Endothelial cell of umbilical vein (primary cell): ENCODE measurements around the gene DLG5. TPM values are rescaled to one million over a fixed set of nuclear protein-coding genes. Genes with fewer than 3 reads are reported as not detected.

ENCODE experiments used
- BruUV-seq: library from RNA; stranded (reverse); fragments of 400-500 nt; replicated peaks from 2 replicates; lab custom pipeline; 2021; lab: Mats Ljungman, UMichigan
- CTCF ChIA-PET: fragments of 300-600, 350-600 bp; sonication (Branson Sonifier 250); formaldehyde crosslinking; loops from one replicate; lab custom pipeline; 2021; ENCODE audit warnings: antibody characterized with exemption, inconsistent platforms; lab: Charles Lee
- POLR2A ChIA-PET: fragments of 300-600, 350-600 bp; sonication (Branson Sonifier 250); formaldehyde crosslinking; loops from one replicate; lab custom pipeline; 2021; ENCODE audit warnings: antibody characterized with exemption, inconsistent platforms; lab: Charles Lee
- DNase-seq: peaks from one replicate; pipeline ENCODE4 v3.0.0-alpha.2; 2011; ENCODE audit warnings: low read depth, low spot score
- FAIRE-seq: peaks from 2 replicates; lab custom pipeline; 2011; peaks lifted over from hg19 to GRCh38; lab: Jason Lieb, UNC
- H2AFZ ChIP-seq: 2 replicates; pipeline ENCODE4 v1.6.0; 2012; ENCODE audit warnings: low read depth, low read length, control low read depth, inconsistent platforms
- H3K27ac ChIP-seq: 2 replicates; pipeline ENCODE4 v1.5.1; 2011; ENCODE audit warnings: low read depth, mild to moderate bottlenecking, control low read depth, low read length, moderate library complexity; ENCODE audit not compliant: insufficient read depth
- H3K27me3 ChIP-seq, 2 experiments: 2 replicates each; pipeline versions ENCODE4 v1.6.0 to v1.6.1; 2011; ENCODE audit warnings: low read length in 2 of 2, mixed read lengths in 1 of 2; ENCODE audit not compliant: control insufficient read depth in 2 of 2, insufficient read depth in 2 of 2
- H3K36me3 ChIP-seq, 2 experiments: 2 replicates in 1 of 2; 3 replicates in 1 of 2; pipeline ENCODE4 v1.5.1; 2011; ENCODE audit warnings: low read length in 2 of 2, mild to moderate bottlenecking in 1 of 2, moderate library complexity in 1 of 2; ENCODE audit not compliant: control insufficient read depth in 2 of 2, insufficient read depth in 2 of 2; ENCODE audit errors: extremely low read depth in 1 of 2
- H3K4me1 ChIP-seq: 3 replicates; pipeline ENCODE4 v1.5.1; 2011; ENCODE audit warnings: mild to moderate bottlenecking, low read length; ENCODE audit not compliant: control insufficient read depth, insufficient read depth; ENCODE audit errors: extremely low read depth
- H3K4me2 ChIP-seq: 2 replicates; pipeline ENCODE4 v1.6.1; 2011; ENCODE audit warnings: low read length, control low read depth, mixed read lengths; ENCODE audit not compliant: insufficient read depth
- H3K4me3 ChIP-seq, 3 experiments: fragments of 200-600 bp in 1 of 3; sonication (generic), shearing (Covaris generic) in 1 of 3; replicated peaks in 1 of 3; 2 replicates each; pipeline ENCODE4 v1.5.1; 2011 to 2016; ENCODE audit warnings: control low read depth in 3 of 3, low read length in 3 of 3, mild to moderate bottlenecking in 2 of 3, inconsistent platforms in 1 of 3, low read depth in 1 of 3, moderate library complexity in 1 of 3; ENCODE audit not compliant: insufficient read depth in 1 of 3
- H3K79me2 ChIP-seq: 2 replicates; pipeline ENCODE4 v1.6.0; 2012; ENCODE audit warnings: low read length, inconsistent platforms; ENCODE audit not compliant: control insufficient read depth, insufficient read depth
- H3K9ac ChIP-seq: replicated peaks from 2 replicates; pipeline ENCODE3; 2011; ENCODE audit warnings: low read length, control low read depth; ENCODE audit not compliant: insufficient read depth; ENCODE audit errors: extremely low read depth
- H3K9me1 ChIP-seq: replicated peaks from 3 replicates; pipeline ENCODE4 v1.6.0; 2011; ENCODE audit warnings: mild to moderate bottlenecking, low read length; ENCODE audit not compliant: control insufficient read depth, insufficient read depth; ENCODE audit errors: extremely low read depth
- H3K9me3 ChIP-seq: replicated peaks from 2 replicates; pipeline ENCODE4 v1.5.1; 2012; ENCODE audit warnings: low read length, inconsistent platforms; ENCODE audit not compliant: control insufficient read depth, insufficient read depth
- H4K20me1 ChIP-seq: replicated peaks from 2 replicates; pipeline ENCODE3; 2011; ENCODE audit warnings: mild to moderate bottlenecking, low read length; ENCODE audit not compliant: control insufficient read depth, insufficient read depth; ENCODE audit errors: extremely low read depth
- CTCF ChIP-seq, 2 donors: IDR thresholded peaks; 1 replicate in 1 of 2; 2 replicates in 1 of 2; pipeline ENCODE4 v1.5.1; 2011; ENCODE audit warnings: low read length in 2 of 2, mild to moderate bottlenecking in 2 of 2, moderate library complexity in 2 of 2, control low read depth in 1 of 2, inconsistent platforms in 1 of 2, low read depth in 1 of 2; ENCODE audit not compliant: insufficient read depth in 1 of 2; ENCODE audit errors: extremely low read depth in 1 of 2
- EZH2 ChIP-seq: IDR thresholded peaks from 2 replicates; pipeline ENCODE4 v1.6.1; 2012; ENCODE audit warnings: borderline replicate concordance, low read depth, mild to moderate bottlenecking, moderate library complexity, low read length, inconsistent platforms; ENCODE audit not compliant: severe bottlenecking
- FOS ChIP-seq: IDR thresholded peaks from 2 replicates; pipeline ENCODE4 v1.6.1; 2011; ENCODE audit warnings: mild to moderate bottlenecking, low read length, moderate library complexity, borderline replicate concordance; ENCODE audit not compliant: insufficient read depth
- GATA2 ChIP-seq: IDR thresholded peaks from 2 replicates; pipeline ENCODE4 v1.7.0; 2011; ENCODE audit warnings: low read depth, mild to moderate bottlenecking, moderate library complexity, mixed read lengths, low read length; ENCODE audit not compliant: insufficient read length, insufficient read depth
- JUN ChIP-seq: IDR thresholded peaks from 2 replicates; pipeline ENCODE4 v1.6.1; 2011; ENCODE audit warnings: borderline replicate concordance, low read depth; ENCODE audit not compliant: insufficient read length, insufficient read depth
- MAX ChIP-seq: IDR thresholded peaks from 2 replicates; pipeline ENCODE4 v1.6.1; 2011; ENCODE audit not compliant: insufficient read depth, insufficient read length
- MYC ChIP-seq: IDR thresholded peaks from one replicate; pipeline ENCODE4 v1.6.1; 2011; ENCODE audit warnings: mild to moderate bottlenecking, low read depth, low read length
- POLR2A ChIP-seq: IDR thresholded peaks from 2 replicates; pipeline ENCODE4 v1.6.1; 2012; ENCODE audit warnings: low read depth, mild to moderate bottlenecking, control low read depth, low read length
- POLR2AphosphoS5 ChIP-seq: IDR thresholded peaks from 2 replicates; pipeline ENCODE4 v1.6.1; 2012; ENCODE audit warnings: low read depth, mild to moderate bottlenecking, control low read depth, low read length, moderate library complexity; ENCODE audit not compliant: insufficient read depth
- dilution Hi-C: fragments of 300-500 bp; cut with MboI; formaldehyde crosslinking; loops from one replicate; pipeline ENCODE4 v1.15.0; 2019; ENCODE audit warnings: low sequenced_read_pairs; ENCODE audit not compliant: extremely low pct_ligation_motif_present
- intact Hi-C: fragments of 100-400 bp; cut with micrococcal nuclease; formaldehyde crosslinking; loops from one replicate; pipeline ENCODE4 v1.10.0; 2022
- polyA plus RNA-seq, 4 experiments: library from polyadenylated mRNA; depleted of rRNA in 3 of 4; stranded (reverse) in 3 of 4; unstranded in 1 of 4; fragments of >200 nt; gene quantifications; 2 replicates each; pipeline versions ENCODE4 v1.2.1 to v1.2.3, GENCODE V29; 2011 to 2012; ENCODE audit warnings: missing spikeins in 1 of 4
- total RNA-seq: library from RNA; stranded (reverse); gene quantifications from 2 replicates; pipeline ENCODE4 v1.2.3, GENCODE V29; 2021

The DLG5 gene
- total and polyA plus RNA-seq, 2 donors (not counting 3 experiments of a cell fraction or from before 2014, with no cell fraction given) = 12.3 to 24.9 TPM

GRCh38 chr10:77810446-77811335, 115.9 kb downstream of the DLG5 start:
- dilution Hi-C loops (no loop called here), intact Hi-C loops (no loop called here)
- FAIRE-seq = no peak
- TF ChIP-seq CTCF (IDR thresholded peaks at IDR 0.05; ENCODE audit: extremely low read depth in 1 of 2, insufficient read depth in 1 of 2, low read depth in 1 of 2, low read length in 2 of 2) (no peak), POLR2AphosphoS5 (no peak)
- H3K4me3 ChIP-seq = no peak overlapping the region
- no peak overlapping the region for H3K27ac ChIP-seq
- H3K36me3 ChIP-seq = peaks cover 3 to 34% of the 10 kb centered on the region in 2 experiments
- no peaks in the 10 kb centered on the region for H3K9me1 ChIP-seq
- H3K4me1 ChIP-seq = no peaks in the 10 kb centered on the region
- no peak overlapping the region for H2AFZ ChIP-seq
- CTCF ChIA-PET = no interaction called here
- POLR2A ChIA-PET = interaction anchor here (0.6 kb wide), 1 partner anchor 20 kb away, joined by 3 read pairs; no protein-coding TSS in a partner anchor
- H3K9ac ChIP-seq = no peak overlapping the region
- DNase-seq = no peak
- no peaks in the 10 kb centered on the region for H3K27me3 ChIP-seq
- no peaks in the 10 kb centered on the region for H4K20me1 ChIP-seq
- H3K9me3 ChIP-seq = no peaks in the 10 kb centered on the region
- H3K79me2 ChIP-seq = no peaks in the 10 kb centered on the region
- H3K4me2 ChIP-seq = no peak overlapping the region
- BruUV-seq = no TSS peak

GRCh38 chr10:77809336-77809735, 117.2 kb downstream of the DLG5 start:
- no peak overlapping the region for H3K4me2 ChIP-seq
- FAIRE-seq (no peak), DNase-seq (no peak)
- intact Hi-C loops = no loop called here
- peaks cover 4 to 40% of the 10 kb centered on the region in 2 experiments for H3K36me3 ChIP-seq
- ChIA-PET POLR2A (no interaction called here), CTCF (no interaction called here)
- no peak overlapping the region for H3K9ac ChIP-seq
- dilution Hi-C loops = no loop called here
- H3K4me1 ChIP-seq = no peaks in the 10 kb centered on the region
- H3K27ac ChIP-seq = no peak overlapping the region
- no peaks in the 10 kb centered on the region for H3K79me2 ChIP-seq
- H3K4me3 ChIP-seq = no peak overlapping the region
- TF ChIP-seq FOS = no peak
- no peak for TF ChIP-seq CTCF (IDR thresholded peaks at IDR 0.05; ENCODE audit: extremely low read depth in 1 of 2, insufficient read depth in 1 of 2, low read depth in 1 of 2, low read length in 2 of 2)
- TF ChIP-seq GATA2 = no peak
- no peak for TF ChIP-seq MYC
- TF ChIP-seq POLR2AphosphoS5 = no peak
- TF ChIP-seq MAX = no peak
- TF ChIP-seq JUN = no peak
- TF ChIP-seq EZH2 = no peak
- no peak for TF ChIP-seq POLR2A
- H3K9me3 ChIP-seq = no peaks in the 10 kb centered on the region
- H3K9me1 ChIP-seq = no peaks in the 10 kb centered on the region
- H4K20me1 ChIP-seq = no peaks in the 10 kb centered on the region
- no peak overlapping the region for H2AFZ ChIP-seq
- H3K27me3 ChIP-seq = no peaks in the 10 kb centered on the region
- no TSS peak for BruUV-seq
